NOMO-1 treated with dmso at 0.1 percent for 144 hours (cell line): Measurements from ENCODE around the gene OR7C2.
"Not testable (repeated sequence)": the region's sequence is repeated elsewhere in the genome, so short reads cannot be mapped to it uniquely, and the experiment has no call there.

ENCODE experiments used
- DNase-seq: peaks from one replicate; lab custom pipeline; 2025; ENCODE audit not compliant: unreplicated experiment; lab: John Stamatoyannopoulos, UW

OR7C2 gene

GRCh38 chr19:14941189-14941588, at the start of gene OR7C2:
Gene OR7C2, plus strand, starts transcription at chr19:14941489. Its CDS starts 0 bp downstream, at chr19:14941489.
- DNase-seq = no peak

- no peak for DNase-seq
These were observed 39.5 kb upstream of the OR7C2 start for GRCh38 chr19:14901675-14902260.

- no peak for DNase-seq
These were observed 34.6 kb upstream of the OR7C2 start for GRCh38 chr19:14906711-14907110.

DNA sequence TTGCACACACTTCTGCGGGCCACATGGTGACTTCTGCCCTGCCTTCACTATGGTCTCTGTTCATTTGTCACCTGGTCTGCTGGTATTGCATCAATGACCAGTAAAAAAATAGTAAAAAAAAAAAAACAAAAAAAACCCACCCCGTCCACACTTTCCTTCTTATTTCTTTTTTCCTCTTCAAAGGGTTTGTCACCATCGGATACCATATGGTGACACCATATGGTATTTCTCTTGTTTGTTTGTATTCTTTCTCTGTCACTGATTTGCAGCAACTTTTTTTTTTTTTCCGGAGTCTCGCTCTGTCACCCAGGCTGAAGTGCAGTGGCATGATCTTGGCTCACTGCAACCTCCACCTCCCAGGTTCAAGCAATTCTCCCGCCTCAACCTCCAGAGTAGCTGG, 26.2 kb upstream of the OR7C2 start:
- no peak for DNase-seq

DNA sequence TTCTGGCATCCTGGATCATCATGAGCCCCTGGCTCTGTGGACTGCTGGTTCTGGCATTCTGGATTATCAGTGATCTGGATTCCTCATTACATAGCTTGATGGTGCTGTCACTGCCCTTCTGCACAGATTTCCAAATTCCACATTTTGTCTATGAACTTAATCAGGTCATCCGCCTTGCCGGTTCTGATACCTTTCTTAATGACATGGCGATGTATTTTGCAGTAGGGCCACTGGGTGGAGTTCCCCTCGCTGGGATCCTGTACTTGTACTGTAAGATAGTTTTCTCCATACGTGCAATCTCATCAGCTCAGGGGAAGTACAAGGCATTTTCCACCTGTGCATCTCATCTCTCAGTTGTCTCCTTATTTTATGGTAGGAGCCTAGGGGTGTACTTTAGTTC, 24.4 kb upstream of the OR7C2 start:
- DNase-seq = no peak

- no peak for DNase-seq
These were observed 7.8 kb upstream of the OR7C2 start for GRCh38 chr19:14933506-14933905.

GRCh38 chr19:14940266-14940665, 1.0 kb upstream of the OR7C2 start:
- no peak for DNase-seq

- DNase-seq = peak; percentile 37
These were observed 2.3 kb downstream of the OR7C2 start for GRCh38 chr19:14943601-14944000.

GRCh38 chr19:14944456-14944855, 3.2 kb downstream of the OR7C2 start:
- no peak for DNase-seq

DNA sequence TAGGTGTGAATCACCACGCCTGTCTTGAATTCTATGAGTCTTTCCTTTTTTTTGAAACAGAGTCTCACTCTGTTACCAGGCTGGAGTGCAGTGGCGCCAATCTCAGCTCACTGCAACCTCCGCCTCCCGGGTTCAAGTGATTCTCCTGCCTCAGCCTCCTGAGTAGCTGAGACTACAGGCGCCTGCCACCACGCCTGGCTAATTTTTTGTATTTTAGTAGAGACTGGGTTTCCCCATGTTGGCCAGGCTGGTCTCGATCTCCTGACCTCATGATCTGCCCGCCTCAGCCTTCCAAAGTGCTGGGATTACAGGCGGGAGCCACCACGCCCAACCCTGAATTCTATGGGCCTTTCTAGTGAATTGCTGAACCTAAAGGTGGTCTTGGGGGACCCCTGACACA, 8.1 kb downstream of the OR7C2 start:
- not testable (repeated sequence) for DNase-seq

- no peak for DNase-seq
These were observed 8.6 kb downstream of the OR7C2 start for GRCh38 chr19:14949876-14950275.

DNA sequence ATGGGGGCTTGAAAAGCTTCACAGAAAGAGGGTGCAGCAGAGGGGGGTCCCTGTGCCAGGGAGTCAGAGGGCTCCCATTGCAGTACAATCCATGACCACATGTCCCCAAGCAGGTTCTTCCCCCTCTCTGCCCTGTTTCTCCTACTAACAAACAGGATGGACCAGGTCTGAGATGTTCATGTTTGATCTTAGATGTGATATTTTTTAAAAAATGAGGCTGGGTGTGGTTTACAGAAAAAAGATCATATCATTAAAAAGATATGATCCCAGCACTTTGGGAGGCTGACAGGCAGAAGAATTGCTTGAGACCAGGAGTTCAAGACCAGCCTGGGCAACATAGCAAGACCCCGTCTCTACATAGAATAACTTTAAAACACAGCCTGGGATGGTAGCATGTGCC, 9.1 kb downstream of the OR7C2 start:
- no peak for DNase-seq

DNA sequence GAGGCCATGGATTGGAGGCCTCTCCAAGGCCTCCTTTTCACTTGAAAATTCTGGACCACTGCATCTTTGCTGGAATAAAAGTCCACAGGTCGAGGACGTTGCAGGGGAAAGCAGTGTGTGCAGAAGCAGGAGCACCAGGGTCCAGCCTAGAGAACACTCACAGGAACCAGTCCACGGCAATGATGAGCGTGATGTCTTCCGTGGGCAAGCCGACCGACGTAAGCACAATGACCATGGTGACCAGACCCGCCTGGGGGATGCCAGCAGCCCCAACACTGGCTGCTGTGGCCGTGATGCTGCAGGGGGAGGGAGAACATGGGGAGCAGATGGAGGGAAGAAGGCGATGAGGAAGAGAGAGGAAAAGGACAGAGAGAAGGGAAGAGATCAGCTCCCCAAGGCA, 11.5 kb downstream of the OR7C2 start:
- no peak for DNase-seq

DNA sequence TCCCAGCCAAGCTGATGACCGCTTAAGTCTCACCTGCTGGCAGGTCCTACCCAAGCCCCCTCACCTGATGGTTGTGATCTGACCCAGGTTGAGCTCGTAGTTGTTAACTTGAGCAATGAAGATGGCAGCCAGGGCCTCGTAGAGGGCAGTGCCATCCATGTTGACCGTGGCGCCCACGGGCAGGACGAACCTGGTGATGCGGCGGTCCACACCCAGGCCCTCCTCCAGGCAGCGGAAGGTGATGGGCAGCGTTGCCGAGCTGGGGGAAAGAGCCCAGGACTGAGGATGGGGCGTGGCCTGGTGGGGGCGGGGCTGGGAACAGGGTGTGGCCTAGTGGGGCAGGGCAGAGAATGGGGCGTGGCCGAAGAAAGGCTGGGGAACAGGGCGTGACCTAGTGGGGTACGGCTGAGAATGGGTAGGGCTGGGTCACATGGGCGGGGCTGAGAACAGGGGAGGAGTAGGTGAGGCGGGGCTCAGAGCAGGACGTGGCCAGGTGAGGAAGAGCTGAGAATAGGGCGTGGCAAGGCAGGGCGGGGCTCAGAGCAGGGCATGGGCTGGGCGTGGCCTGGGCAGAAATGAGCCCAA, 12.9 kb downstream of the OR7C2 start:
- DNase-seq = no peak

GRCh38 chr19:14957464-14957863, 16.2 kb downstream of the OR7C2 start:
- no peak for DNase-seq

- no peak for DNase-seq
These were observed 18.0 kb downstream of the OR7C2 start for GRCh38 chr19:14959263-14959662.

DNA sequence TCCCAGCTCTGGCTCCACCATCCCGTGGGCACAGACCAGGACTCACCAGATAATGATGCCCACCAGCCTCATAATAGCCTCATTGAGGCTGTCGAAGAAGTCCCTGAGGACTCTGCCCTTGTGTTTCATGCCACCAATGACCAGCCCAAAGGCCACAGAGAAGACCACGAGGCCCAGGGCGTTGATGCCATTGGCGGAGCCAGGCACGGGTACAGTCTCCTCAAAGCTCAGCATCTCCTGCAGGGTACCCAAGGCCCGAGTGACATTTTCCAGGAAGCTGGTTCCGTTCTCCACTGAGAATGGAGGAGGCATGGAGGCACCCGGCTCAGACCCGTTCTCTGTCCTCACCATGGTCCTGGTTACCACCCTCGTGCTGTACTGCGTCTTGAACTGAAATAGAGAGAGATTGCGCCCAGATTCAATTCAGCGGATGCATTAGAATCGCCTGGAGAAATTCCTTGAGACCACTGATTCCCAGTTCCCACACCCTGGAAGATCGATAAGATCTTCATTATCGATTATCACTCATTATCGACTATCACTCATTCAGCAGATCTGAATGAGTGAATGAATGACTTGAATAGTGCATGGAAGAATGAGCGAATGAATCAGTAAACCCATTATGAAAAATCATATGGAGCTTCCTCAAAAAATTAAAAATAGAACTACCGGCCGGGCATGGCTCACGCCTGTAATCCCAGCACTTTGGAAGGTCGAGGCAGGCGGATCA, 20.8 kb downstream of the OR7C2 start:
- DNase-seq = no peak

- no peak for DNase-seq
These were observed 27.0 kb downstream of the OR7C2 start for GRCh38 chr19:14968247-14968646.

DNA sequence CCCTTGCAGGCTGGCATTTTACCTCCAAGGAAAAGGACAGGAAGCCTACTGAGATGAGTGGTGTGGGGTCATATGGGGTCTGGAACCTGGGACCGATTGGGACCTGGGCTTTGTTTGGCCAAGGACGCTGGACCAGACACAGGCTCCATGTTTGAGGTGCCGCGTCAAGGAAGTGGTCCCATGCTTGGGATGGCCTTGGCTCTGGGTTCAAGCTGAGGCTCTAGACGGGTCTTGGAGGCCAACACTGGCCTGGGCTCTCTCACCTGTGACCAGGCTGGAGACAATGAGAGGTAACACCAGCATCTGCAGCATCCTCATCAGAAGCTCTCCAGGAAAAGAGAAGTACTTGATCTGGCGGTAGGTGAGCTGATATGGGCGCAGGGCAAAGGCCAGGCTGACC, 30.2 kb downstream of the OR7C2 start:
- no peak for DNase-seq

GRCh38 chr19:14972676-14973075, 31.4 kb downstream of the OR7C2 start:
- no peak for DNase-seq

DNA sequence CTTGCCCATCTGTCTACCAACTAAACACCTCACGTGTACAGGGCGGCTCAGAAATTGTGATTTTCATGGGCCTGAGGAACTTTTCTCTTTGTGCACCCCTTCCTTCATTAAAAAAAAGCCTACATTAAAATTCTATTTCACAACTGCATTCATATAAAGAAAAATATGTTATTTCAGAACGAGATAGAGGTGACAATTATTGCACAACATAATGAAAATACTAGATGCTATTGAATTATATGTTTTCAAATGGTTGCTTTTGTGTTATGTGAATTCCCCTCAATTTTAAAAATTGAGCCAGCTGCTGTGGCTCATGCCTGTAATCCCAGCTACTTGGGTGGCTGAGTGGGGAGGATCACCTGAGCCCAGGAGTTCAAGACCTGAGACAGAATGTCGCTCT, 33.2 kb downstream of the OR7C2 start:
- no peak for DNase-seq

DNA sequence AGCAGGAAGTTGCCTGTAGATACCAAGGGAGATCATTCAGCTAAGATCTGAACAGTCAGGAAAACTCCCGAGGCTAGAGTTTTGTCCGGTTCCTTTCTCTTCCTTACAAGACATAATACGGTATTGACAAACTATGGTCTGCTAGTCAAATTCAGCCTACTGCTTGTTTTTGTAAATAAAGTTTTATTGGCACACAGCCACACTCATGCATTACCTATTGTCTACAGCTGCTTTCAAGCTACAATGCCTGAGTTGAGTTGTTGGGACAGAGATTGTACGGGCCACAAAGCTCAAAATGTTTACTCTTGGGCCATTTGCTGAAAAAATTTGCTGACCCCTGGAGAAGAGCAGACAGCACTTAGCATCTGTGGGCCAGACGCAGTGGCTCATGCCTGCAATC, 35.8 kb downstream of the OR7C2 start:
- DNase-seq = no peak
